Measurements from ENCODE around the gene RNASET2.

Gene RNASET2, protein sequence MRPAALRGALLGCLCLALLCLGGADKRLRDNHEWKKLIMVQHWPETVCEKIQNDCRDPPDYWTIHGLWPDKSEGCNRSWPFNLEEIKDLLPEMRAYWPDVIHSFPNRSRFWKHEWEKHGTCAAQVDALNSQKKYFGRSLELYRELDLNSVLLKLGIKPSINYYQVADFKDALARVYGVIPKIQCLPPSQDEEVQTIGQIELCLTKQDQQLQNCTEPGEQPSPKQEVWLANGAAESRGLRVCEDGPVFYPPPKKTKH

DNA sequence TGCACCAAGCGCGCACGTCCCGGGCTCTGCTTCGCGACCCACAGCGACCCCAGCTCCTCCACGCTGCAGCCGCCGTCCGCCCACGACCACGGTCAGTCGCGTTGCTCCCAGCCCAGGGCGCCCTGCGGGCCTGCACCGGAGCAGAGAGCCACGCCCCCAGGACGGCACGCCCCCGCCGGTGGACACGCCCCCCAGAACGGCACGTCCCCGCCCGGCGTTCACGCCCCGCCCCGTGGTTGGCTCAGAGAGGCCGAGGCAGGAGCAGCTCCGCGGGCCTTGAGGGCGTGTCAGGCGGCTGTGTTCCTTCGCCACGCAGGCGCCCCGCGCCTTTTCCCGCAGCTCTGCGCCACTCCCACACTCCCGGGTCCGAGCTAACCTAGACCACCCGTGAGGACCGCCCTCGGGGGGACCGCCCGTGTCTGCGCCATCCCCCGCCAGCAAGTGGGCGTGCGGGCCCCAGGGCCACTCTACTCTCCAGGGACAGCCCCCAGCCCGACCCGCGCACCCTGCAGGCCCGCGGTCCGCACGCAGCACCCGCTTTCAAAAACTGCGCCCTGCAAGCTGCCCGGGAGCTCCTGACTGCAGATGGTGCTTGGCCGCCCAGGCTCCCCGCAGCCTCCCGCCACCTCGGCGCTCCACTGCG, at the start of gene RNASET2:
Gene RNASET2 (minus strand): TSS at position 107 of the 643 bp plus-strand sequence. CDS start 368 bp downstream, outside the sequence.
- FAIRE-seq (no peak), DNase-seq (ENCODE audit: insufficient read length, low spot score) (peak; percentile 75)
- TF ChIP-seq POLR2A (IDR thresholded peaks at IDR 0.05; ENCODE audit: low read depth, low read length) = peak; percentile 77

DNA sequence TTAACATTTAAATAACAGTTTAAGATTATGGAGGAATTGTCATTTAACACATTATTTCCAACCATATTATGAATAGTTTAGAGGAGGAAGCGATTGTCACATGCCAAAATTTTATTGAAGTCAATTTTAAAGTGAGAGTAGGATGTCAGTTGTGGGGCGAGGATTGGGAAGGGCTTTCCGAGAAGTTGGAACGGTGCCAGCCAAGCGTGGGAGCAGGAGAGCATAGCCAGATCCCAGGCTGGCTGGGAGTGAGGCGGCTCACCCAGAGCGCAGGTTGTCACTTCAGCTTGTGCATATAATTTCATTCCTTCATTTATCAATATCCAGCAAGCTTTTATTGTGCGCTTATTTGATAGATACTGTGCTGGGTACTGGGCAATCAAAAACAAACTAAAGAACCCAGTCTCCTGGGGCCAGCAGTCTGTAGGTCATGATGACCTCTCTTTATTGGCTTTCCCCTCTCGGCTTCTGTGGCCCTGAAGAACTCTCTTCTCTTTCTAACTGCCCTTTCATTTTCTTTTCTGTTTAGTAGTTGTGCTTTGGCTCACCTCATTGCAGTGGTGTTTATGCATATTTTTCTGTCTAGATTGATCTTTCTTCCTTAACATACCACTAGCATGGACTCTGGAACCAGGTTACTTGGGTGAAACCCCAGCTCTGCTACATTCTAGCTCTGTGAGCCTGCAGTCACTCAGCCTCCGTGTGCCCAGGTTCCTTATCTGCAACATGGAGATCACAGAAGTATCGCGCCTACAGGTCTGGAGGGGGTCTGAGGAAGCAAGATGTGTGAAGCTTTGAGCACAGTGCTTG, 49.2 kb upstream of the RNASET2 start:
- no peak for DNase-seq (ENCODE audit: insufficient read length, low spot score)
- no peak for TF ChIP-seq POLR2A (IDR thresholded peaks at IDR 0.05; ENCODE audit: low read depth, low read length)
- no peak for FAIRE-seq

DNA sequence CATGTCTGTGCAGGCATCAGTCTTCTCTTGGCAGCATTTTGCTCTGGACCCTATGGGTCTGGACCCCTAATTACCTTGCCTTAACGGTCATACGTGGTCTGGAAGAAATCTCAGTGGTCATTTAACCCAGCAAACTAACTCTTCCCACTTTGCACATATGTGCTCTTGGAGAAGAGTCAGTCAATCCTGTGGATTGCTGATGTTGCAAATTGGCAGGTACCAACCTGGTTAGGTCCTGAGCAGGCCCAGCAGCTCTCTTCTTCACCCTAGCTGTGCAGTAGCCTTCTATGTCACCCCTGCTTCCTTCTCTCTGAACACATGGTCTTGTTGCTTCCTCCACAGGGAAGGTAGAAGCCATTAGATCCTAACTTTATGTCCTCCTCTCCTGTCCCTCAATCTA, 44.4 kb upstream of the RNASET2 start:
- no peak for DNase-seq (ENCODE audit: insufficient read length, low spot score)
- TF ChIP-seq POLR2A (IDR thresholded peaks at IDR 0.05; ENCODE audit: low read depth, low read length) = no peak
- no peak for FAIRE-seq

DNA sequence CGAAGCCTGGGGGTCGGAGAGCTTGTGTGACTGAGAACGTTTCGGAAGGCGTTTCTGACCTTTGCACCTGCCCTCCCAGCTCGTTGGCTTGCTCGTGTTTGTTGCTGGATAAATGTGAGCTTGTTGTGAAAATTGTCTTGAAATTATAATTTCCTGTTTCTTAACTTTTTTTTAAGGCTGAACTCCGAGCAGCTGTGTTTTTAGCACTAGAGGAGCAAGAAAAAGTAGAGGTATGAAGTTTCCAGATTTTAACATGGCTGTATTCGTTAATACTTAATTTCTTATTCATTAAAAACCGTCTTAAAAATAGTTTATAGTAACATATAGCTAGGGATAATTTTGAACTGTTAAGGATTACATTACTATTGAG, 43.5 kb upstream of the RNASET2 start:
- no peak for FAIRE-seq
- TF ChIP-seq POLR2A (IDR thresholded peaks at IDR 0.05; ENCODE audit: low read depth, low read length) = no peak
- no peak for DNase-seq (ENCODE audit: insufficient read length, low spot score)

- FAIRE-seq (no peak), DNase-seq (ENCODE audit: insufficient read length, low spot score) (peak; percentile 79)
- TF ChIP-seq POLR2A (IDR thresholded peaks at IDR 0.05; ENCODE audit: low read depth, low read length) = peak; percentile 98
These were observed 43.0 kb upstream of the RNASET2 start, which contains the start of gene CEP43 for GRCh38 chr6:166999145-166999883. CEP43 (plus strand) TSS chr6:166999397; CDS start chr6:166999413, 16 bp downstream.

DNA sequence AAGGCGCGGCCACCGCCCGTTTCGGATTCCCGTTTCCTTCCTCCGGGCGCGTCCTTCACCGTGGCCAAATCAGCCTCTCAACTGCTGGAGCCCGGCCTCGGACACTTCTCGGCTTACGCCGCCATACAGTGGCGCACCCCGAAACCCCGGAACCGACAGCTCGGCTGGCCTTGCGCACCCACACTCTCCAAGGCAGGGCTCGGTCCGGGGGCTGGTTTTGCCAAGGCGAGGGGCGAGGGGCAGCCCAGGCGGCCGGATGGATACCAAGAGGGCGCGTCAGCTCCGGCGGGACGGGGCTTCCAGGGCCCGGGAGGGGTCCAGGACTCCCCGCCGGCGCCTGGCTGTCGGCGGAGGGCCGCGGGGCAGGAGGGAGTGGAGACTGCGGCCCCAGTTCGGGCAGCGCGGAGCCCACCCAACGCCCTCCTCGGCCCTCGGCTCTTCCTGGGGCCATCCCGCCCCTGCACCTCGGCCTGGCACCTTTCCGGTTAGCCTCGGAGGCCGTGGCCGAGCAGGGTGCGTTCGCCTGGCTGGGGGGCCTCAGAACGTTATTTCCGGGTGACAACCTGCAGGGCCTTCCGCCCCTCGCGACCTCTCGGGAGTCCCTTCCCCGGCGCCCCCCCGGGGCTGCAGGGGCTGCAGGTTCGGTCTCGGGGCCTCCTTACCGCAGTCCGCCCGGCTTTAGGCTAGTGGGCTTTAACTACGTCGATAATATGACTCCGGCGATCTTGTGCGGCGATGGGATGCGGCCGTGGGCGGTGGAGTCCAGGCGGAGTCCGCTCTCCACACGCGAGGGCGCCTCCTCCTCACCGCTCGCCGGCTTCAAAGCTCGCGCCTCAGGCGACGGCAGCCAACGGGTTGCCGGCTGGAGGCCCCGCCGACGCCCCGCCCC, 42.1 kb upstream of the RNASET2 start:
- peak; percentile 79 for TF ChIP-seq POLR2A (IDR thresholded peaks at IDR 0.05; ENCODE audit: low read depth, low read length)
- FAIRE-seq (no peak), DNase-seq (ENCODE audit: insufficient read length, low spot score) (no peak)

- no peak for FAIRE-seq
These were observed 41.5 kb upstream of the RNASET2 start for GRCh38 chr6:166997768-166998255.

DNA sequence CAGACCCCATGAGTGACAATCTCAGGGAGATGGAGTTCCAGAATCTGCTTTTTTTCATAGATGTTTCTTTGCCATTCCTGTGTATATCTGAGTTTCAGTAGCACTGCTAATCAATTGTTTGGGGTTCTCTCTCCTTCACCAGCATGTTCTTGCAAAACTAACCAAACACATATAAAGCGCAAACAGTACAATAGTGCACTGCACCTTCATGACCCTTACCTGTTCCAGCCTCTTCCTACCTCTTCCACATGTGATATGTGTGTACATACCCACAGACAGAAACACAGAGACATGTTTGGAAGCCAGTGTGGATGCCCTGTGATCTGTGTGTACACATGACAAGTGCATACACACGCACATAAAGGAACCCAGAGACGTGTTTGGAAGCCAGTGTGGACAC, 41.0 kb upstream of the RNASET2 start:
- FAIRE-seq = no peak
- TF ChIP-seq POLR2A (IDR thresholded peaks at IDR 0.05; ENCODE audit: low read depth, low read length) = no peak
- no peak for DNase-seq (ENCODE audit: insufficient read length, low spot score)

More at GRCh38 chr6:166997768-166998255, 41.5 kb upstream of the RNASET2 start:
- DNase-seq (ENCODE audit: insufficient read length, low spot score) = peak; percentile 13
- no peak for TF ChIP-seq POLR2A (IDR thresholded peaks at IDR 0.05; ENCODE audit: low read depth, low read length)

DNA sequence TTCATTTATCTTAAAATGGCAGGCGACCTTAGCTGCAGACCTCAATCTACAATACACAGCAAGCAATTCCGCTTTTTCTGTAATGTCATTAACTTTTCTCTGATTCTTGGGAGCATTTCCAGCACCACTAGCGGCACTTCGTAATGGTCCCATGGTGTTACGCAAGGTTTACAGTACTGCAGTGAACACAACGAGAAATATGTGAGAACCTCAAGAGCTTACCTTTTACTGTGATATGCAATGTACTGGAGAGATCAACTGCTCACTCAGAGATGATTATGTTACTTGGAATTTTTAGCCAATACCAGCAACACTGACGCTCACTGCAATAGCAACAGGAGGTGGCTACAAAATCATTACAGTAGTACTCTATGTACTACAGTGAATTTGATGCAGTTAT, 40.1 kb upstream of the RNASET2 start:
- DNase-seq (ENCODE audit: insufficient read length, low spot score) (no peak), FAIRE-seq (no peak)

GRCh38 chr6:166989427-166990032, 33.2 kb upstream of the RNASET2 start:
- no peak for TF ChIP-seq POLR2A (IDR thresholded peaks at IDR 0.05; ENCODE audit: low read depth, low read length)
- FAIRE-seq = no peak
- no peak for DNase-seq (ENCODE audit: insufficient read length, low spot score)

More for the DNA sequence above, 40.1 kb upstream of the RNASET2 start:
- no peak for TF ChIP-seq POLR2A (IDR thresholded peaks at IDR 0.05; ENCODE audit: low read depth, low read length)

DNA sequence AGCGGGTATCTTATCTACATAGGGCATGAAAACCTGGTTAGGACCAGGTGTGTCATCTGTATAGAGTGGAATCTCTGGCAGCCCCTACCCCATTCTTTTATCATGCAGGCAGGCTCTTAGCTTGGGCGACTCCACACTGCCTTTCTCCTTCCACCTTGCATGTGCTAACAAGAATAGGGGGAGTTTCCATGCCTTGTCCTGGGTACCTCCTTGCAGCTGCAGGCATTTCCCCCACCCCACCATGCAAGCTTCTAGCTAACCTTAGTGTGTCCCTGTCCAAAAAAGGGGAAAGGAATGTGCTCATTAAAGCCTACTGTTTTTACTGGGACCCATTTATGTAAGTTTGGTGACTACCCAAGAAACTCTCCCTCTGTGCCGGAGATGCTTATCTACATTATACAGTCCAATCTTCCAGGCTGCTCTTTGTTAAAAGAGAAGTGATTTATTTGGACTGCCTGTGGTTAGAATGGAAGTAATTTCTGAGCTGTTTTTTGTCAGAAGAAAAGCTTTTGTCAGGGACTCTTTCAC, 32.4 kb upstream of the RNASET2 start:
- no peak for DNase-seq (ENCODE audit: insufficient read length, low spot score)

GRCh38 chr6:166987930-166988329, 31.6 kb upstream of the RNASET2 start:
- no peak for FAIRE-seq
- no peak for DNase-seq (ENCODE audit: insufficient read length, low spot score)
- TF ChIP-seq POLR2A (IDR thresholded peaks at IDR 0.05; ENCODE audit: low read depth, low read length) = no peak

More for the DNA sequence above, 32.4 kb upstream of the RNASET2 start:
- FAIRE-seq = no peak
- TF ChIP-seq POLR2A (IDR thresholded peaks at IDR 0.05; ENCODE audit: low read depth, low read length) = no peak
